Measurements from ENCODE around the gene CCDC192.
A peak's percentile ranks its signal among the peaks of the same experiment; 100 is the strongest.

The CCDC192 gene

GRCh38 chr5:127909821-127910220 lies 206.6 kb downstream of the CCDC192 start:
- H3K27ac ChIP-seq (ENCODE audit: extremely low read depth, low read depth, low read length) = no peak overlapping the region
- H3K4me3 ChIP-seq (ENCODE audit: low read depth, low read length) = no peak overlapping the region
- ChIA-PET CTCF (interaction anchor here (0.6 to 1.7 kb wide), 16 partner anchors 13 to 1719 kb away, joined by 3 to 8 read pairs (median 4); no protein-coding TSS in a partner anchor), POLR2A (no interaction called here)
- no peaks in the 10 kb centered on the region for H3K36me3 ChIP-seq (ENCODE audit: control insufficient read depth in 2 of 2, insufficient read depth in 1 of 2, low read length in 2 of 2)
- no peaks in the 10 kb centered on the region for H3K9me3 ChIP-seq (ENCODE audit: control insufficient read depth, insufficient read depth, low read depth, low read length)
- TF ChIP-seq GFI1B (tag by site-specific recombination; IDR thresholded peaks at IDR 0.05) (no peak), ZNF560 (tag by site-specific recombination; IDR thresholded peaks at IDR 0.05; ENCODE audit: borderline replicate concordance) (no peak), TCF7L2 (IDR thresholded peaks at IDR 0.05; ENCODE audit: borderline replicate concordance, low read depth, low read length) (no peak), ZNF768 (tag by site-specific recombination; IDR thresholded peaks at IDR 0.05) (no peak), FEZF1 (tag by site-specific recombination; IDR thresholded peaks at IDR 0.05) (peak; percentile 79), ZNF510 (tag by site-specific recombination; IDR thresholded peaks at IDR 0.05; ENCODE audit: insufficient replicate concordance) (no peak), SCRT2 (tag by site-specific recombination; IDR thresholded peaks at IDR 0.05) (peak; percentile 46), ZNF776 (tag by site-specific recombination; IDR thresholded peaks at IDR 0.05; ENCODE audit: borderline replicate concordance) (no peak), ZNF629 (tag by site-specific recombination; IDR thresholded peaks at IDR 0.05) (no peak), INSM2 (tag by site-specific recombination; IDR thresholded peaks at IDR 0.05) (no peak), ZBTB17 (tag by site-specific recombination; IDR thresholded peaks at IDR 0.05) (peak; percentile 67), ZNF426 (tag by site-specific recombination; IDR thresholded peaks at IDR 0.05) (no peak), BCL6B (tag by site-specific recombination; IDR thresholded peaks at IDR 0.05) (peak; percentile 24; the same call in 1 of the 2 replicates), ZFP3 (tag by site-specific recombination; IDR thresholded peaks at IDR 0.05; ENCODE audit: low read depth) (no peak), PRDM6 (tag by site-specific recombination; IDR thresholded peaks at IDR 0.05) (peak; percentile 53), ZNF274 (IDR thresholded peaks at IDR 0.05; ENCODE audit: low read length) (no peak), ZNF274 (tag by site-specific recombination; IDR thresholded peaks at IDR 0.05; ENCODE audit: borderline replicate concordance) (no peak), ZNF530 (tag by site-specific recombination; IDR thresholded peaks at IDR 0.05; ENCODE audit: low read depth) (no peak), ZBTB44 (tag by site-specific recombination; IDR thresholded peaks at IDR 0.05) (peak; percentile 32; the same call in 1 of the 2 replicates), ZBTB10 (tag by site-specific recombination; IDR thresholded peaks at IDR 0.05) (no peak), ZNF76 (tag by site-specific recombination; IDR thresholded peaks at IDR 0.05; ENCODE audit: borderline replicate concordance, low read depth) (no peak), ZNF843 (tag by site-specific recombination; IDR thresholded peaks at IDR 0.05) (peak; percentile 58), ZNF366 (tag by site-specific recombination; conservative IDR thresholded peaks at IDR 0.05) (no peak), ZNF777 (tag by site-specific recombination; IDR thresholded peaks at IDR 0.05; ENCODE audit: borderline replicate concordance) (no peak), ZNF362 (tag by site-specific recombination; IDR thresholded peaks at IDR 0.05) (no peak), HOXD13 (CRISPR knock-in tag; IDR thresholded peaks at IDR 0.05; ENCODE audit: borderline replicate concordance) (no peak), ZXDB (tag by site-specific recombination; IDR thresholded peaks at IDR 0.05) (peak; percentile 56; the same call in 1 of the 2 replicates), ZNF423 (tag by site-specific recombination; IDR thresholded peaks at IDR 0.05) (no peak)
- H3K4me1 ChIP-seq (ENCODE audit: control insufficient read depth, insufficient read depth, low read length) = peaks cover 6% of the 10 kb centered on the region; the same call in 1 of the 2 replicates
